T-helper 2 cell (primary cell): Measurements from ENCODE around the gene TRRAP.
A peak's percentile ranks its signal among the peaks of the same experiment; 100 is the strongest.

ENCODE experiments used
- DNase-seq, 5 experiments: peaks; one replicate each; pipeline versions ENCODE4 v3.0.0 to v3.0.0-alpha.2; 2012 to 2022

TRRAP gene

GRCh38 chr7:98903246-98903645 is 24.9 kb downstream of the TRRAP start:
- DNase-seq = no peak

- no peak for DNase-seq
Observed at GRCh38 chr7:98907570-98907969, 29.2 kb downstream of the TRRAP start.

GRCh38 chr7:98908585-98908984 is 30.3 kb downstream of the TRRAP start:
- DNase-seq = no peak

GRCh38 chr7:98909487-98909886 is 31.2 kb downstream of the TRRAP start:
- no peak for DNase-seq

GRCh38 chr7:98910427-98910826 is 32.1 kb downstream of the TRRAP start:
- no peak for DNase-seq

GRCh38 chr7:98911916-98912315 is 33.6 kb downstream of the TRRAP start:
- no peak for DNase-seq

GRCh38 chr7:98913026-98913425 is 34.7 kb downstream of the TRRAP start:
- no peak for DNase-seq

GRCh38 chr7:98913612-98914011 is 35.3 kb downstream of the TRRAP start:
- DNase-seq = no peak

- DNase-seq = no peak
Observed at GRCh38 chr7:98917331-98917730, 39.0 kb downstream of the TRRAP start.

GRCh38 chr7:98921608-98922372 is 43.5 kb downstream of the TRRAP start:
- DNase-seq = no peak

GRCh38 chr7:98922392-98923187 is 44.3 kb downstream of the TRRAP start:
- no peak for DNase-seq

- DNase-seq = no peak
Observed at GRCh38 chr7:98923512-98923911, 45.2 kb downstream of the TRRAP start.

- DNase-seq = no peak
Observed at GRCh38 chr7:98927125-98927524, 48.8 kb downstream of the TRRAP start.

- peak in 1 of 5 experiments; percentile 84 for DNase-seq
Observed at GRCh38 chr7:98930464-98930863, 52.1 kb downstream of the TRRAP start.

- DNase-seq = peak in 3 of 5 experiments; percentile 7 to 92 (median 56)
Observed at GRCh38 chr7:98930921-98931320, 52.6 kb downstream of the TRRAP start.

- DNase-seq = no peak
Observed at GRCh38 chr7:98933321-98933720, 55.0 kb downstream of the TRRAP start.

GRCh38 chr7:98934267-98934666 is 55.9 kb downstream of the TRRAP start:
- no peak for DNase-seq

- DNase-seq = no peak
Observed at GRCh38 chr7:98935811-98936210, 57.5 kb downstream of the TRRAP start.

- DNase-seq = no peak
Observed at GRCh38 chr7:98943336-98943735, 65.0 kb downstream of the TRRAP start.

GRCh38 chr7:98944386-98944785 is 66.1 kb downstream of the TRRAP start:
- DNase-seq = no peak

GRCh38 chr7:98945852-98946251 is 67.5 kb downstream of the TRRAP start:
- no peak for DNase-seq

GRCh38 chr7:98946389-98946788 is 68.1 kb downstream of the TRRAP start:
- no peak for DNase-seq

GRCh38 chr7:98949336-98950044 is 71.2 kb downstream of the TRRAP start:
- DNase-seq = no peak
